ENCODE measurements around the gene PPP2R2B. TPM values are rescaled to one million over a fixed set of nuclear protein-coding genes. Genes with fewer than 3 reads are reported as not detected.

The PPP2R2B gene
- polyA plus RNA-seq, 3 donors: 0.08 TPM; not detected in 2

DNA sequence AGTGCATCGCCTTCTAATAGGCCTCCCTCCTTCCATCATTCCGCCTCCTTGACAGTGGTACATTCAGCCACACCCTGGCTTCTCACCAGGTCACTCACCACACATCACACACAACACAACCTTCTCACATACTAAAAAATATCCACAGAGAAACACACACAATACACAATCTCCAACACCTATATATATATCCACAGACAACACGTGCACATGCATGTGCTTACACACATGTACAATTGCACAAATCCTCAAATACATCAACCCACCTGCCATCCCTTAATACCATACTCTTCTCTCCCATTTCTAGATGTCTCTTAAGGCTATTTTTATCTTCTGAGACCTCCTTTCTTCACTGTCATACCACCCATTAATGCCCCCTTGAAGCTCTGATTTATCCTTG is 57.6 kb downstream of the PPP2R2B start:
- no peaks in the 10 kb centered on the region for H3K79me2 ChIP-seq (ENCODE audit: insufficient read depth, low read length)
- H3K4me1 ChIP-seq (ENCODE audit: control insufficient read depth in 1 of 2, insufficient read depth in 2 of 2, low read length in 2 of 2): no peaks in the 10 kb centered on the region
- no peaks in the 10 kb centered on the region for H3K36me3 ChIP-seq (replicated peaks in 1 of 2; ENCODE audit: control insufficient read depth in 1 of 2, insufficient read depth in 2 of 2, low read length in 2 of 2)
- WGBS (ENCODE audit: insufficient coverage): 93% methylated on average over 3 of the region's 3 CpGs
- no peak overlapping the region for H3K4me3 Mint-ChIP-seq
- H3K27me3 ChIP-seq (ENCODE audit: control insufficient read depth in 2 of 2, insufficient read depth in 2 of 2, low read length in 2 of 2): no peaks in the 10 kb centered on the region
- H3K4me1 Mint-ChIP-seq: no peaks in the 10 kb centered on the region
- no peak for TF ChIP-seq CTCF (IDR thresholded peaks at IDR 0.05)
- H4K20me1 ChIP-seq (ENCODE audit: insufficient read depth, low read length): no peaks in the 10 kb centered on the region
- H3K27ac Mint-ChIP-seq: no peak overlapping the region
- H3K27me3 Mint-ChIP-seq (ENCODE audit: low read depth in 3 of 3): peaks cover 0 to 3% (median 0%) of the 10 kb centered on the region in 3 donors
- H3K4me3 ChIP-seq (replicated peaks in 1 of 3; ENCODE audit: low read depth in 2 of 3, low read length in 3 of 3): no peak overlapping the region
- no peak overlapping the region for H3K27ac ChIP-seq (ENCODE audit: low read depth in 1 of 2, low read length in 2 of 2)
- H3K9ac ChIP-seq (ENCODE audit: insufficient read depth, low read length, poor library complexity, severe bottlenecking): no peak overlapping the region
- no peak overlapping the region for H2AFZ ChIP-seq (ENCODE audit: insufficient read depth, low read depth, low read length, poor library complexity, severe bottlenecking)
- intact Hi-C loops (cut with micrococcal nuclease): no loop called here
- H3K36me3 Mint-ChIP-seq: no peaks in the 10 kb centered on the region
- no peaks in the 10 kb centered on the region for H3K9me3 Mint-ChIP-seq
- no peak for DNase-seq
- no peak overlapping the region for H3K4me2 ChIP-seq (replicated peaks; ENCODE audit: extremely low read depth, low read length, poor library complexity, severe bottlenecking)
- H3K9me3 ChIP-seq (replicated peaks in 1 of 2; ENCODE audit: control insufficient read depth in 1 of 2, insufficient read depth in 1 of 2, low read length in 2 of 2): no peaks in the 10 kb centered on the region

DNA sequence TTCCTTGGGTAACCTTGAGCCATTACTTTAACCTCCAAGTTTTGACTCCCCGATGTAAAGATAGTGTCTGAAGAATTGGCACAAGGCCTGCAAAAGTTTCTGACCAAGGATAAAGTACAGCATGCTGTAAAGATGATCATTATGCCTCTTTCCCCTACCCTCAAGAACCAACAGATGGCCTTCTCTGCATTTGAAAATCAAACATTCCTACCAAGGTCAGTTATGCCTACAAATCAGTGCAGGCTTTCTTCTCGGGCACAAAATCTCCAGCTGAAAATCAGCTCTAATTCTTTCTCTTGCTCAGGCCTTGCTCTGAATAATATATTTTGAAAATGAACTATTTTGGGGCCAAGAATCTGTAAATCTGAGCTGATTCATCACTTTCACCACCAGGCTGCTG is 59.7 kb downstream of the PPP2R2B start:
- no peak for TF ChIP-seq CTCF (IDR thresholded peaks at IDR 0.05)
- H3K27ac ChIP-seq (ENCODE audit: low read depth in 1 of 2, low read length in 2 of 2): no peak overlapping the region
- no peak overlapping the region for H2AFZ ChIP-seq (ENCODE audit: insufficient read depth, low read depth, low read length, poor library complexity, severe bottlenecking)
- H3K9ac ChIP-seq (ENCODE audit: insufficient read depth, low read length, poor library complexity, severe bottlenecking): no peak overlapping the region
- H3K79me2 ChIP-seq (ENCODE audit: insufficient read depth, low read length): no peaks in the 10 kb centered on the region
- Mint-ChIP-seq H3K9me3 (no peaks in the 10 kb centered on the region), H3K27me3 (ENCODE audit: low read depth in 3 of 3) (peaks cover 0 to 3% (median 0%) of the 10 kb centered on the region in 3 donors), H3K4me3 (no peak overlapping the region), H3K27ac (no peak overlapping the region), H3K36me3 (no peaks in the 10 kb centered on the region), H3K4me1 (peaks cover 17% of the 10 kb centered on the region)
- H3K4me2 ChIP-seq (replicated peaks; ENCODE audit: extremely low read depth, low read length, poor library complexity, severe bottlenecking): no peak overlapping the region
- no peaks in the 10 kb centered on the region for H4K20me1 ChIP-seq (ENCODE audit: insufficient read depth, low read length)
- H3K36me3 ChIP-seq (replicated peaks in 1 of 2; ENCODE audit: control insufficient read depth in 1 of 2, insufficient read depth in 2 of 2, low read length in 2 of 2): no peaks in the 10 kb centered on the region
- no peak for DNase-seq
- no peaks in the 10 kb centered on the region for H3K9me3 ChIP-seq (replicated peaks in 1 of 2; ENCODE audit: control insufficient read depth in 1 of 2, insufficient read depth in 1 of 2, low read length in 2 of 2)
- intact Hi-C loops (cut with micrococcal nuclease): loop anchor here in 1 of 2 donors (10.0 kb wide), 1 partner anchor 144 kb away; no protein-coding TSS in a partner anchor
- WGBS (ENCODE audit: insufficient coverage): no CpG with 5 or more reads among the region's 2 CpGs
- H3K27me3 ChIP-seq (ENCODE audit: control insufficient read depth in 2 of 2, insufficient read depth in 2 of 2, low read length in 2 of 2): no peaks in the 10 kb centered on the region
- no peak overlapping the region for H3K4me3 ChIP-seq (replicated peaks in 1 of 3; ENCODE audit: low read depth in 2 of 3, low read length in 3 of 3)
- peaks cover 4 to 15% of the 10 kb centered on the region in 2 donors for H3K4me1 ChIP-seq (ENCODE audit: control insufficient read depth in 1 of 2, insufficient read depth in 2 of 2, low read length in 2 of 2)
